Panc1 (cell line): ENCODE measurements around the gene HEATR5B. TPM values are rescaled to one million over a fixed set of nuclear protein-coding genes. Genes with fewer than 3 reads are reported as not detected.

ENCODE experiments used
- ATAC-seq: fragments of 200-7000 bp; cut with Tn5 transposase; 2 replicates; pipeline ENCODE4 v1.9.1; 2020; ENCODE audit warnings: mild to moderate bottlenecking, moderate library complexity
- Bru-seq: library from RNA; stranded (reverse); fragments of 400-500 nt; gene quantifications from one replicate; lab custom pipeline; 2021; lab: Mats Ljungman, UMichigan
- BruChase-seq, 2 experiments: library from RNA; stranded (reverse); fragments of 400-500 nt; gene quantifications; one replicate each; lab custom pipeline; 2021; lab: Mats Ljungman, UMichigan
- BruUV-seq: library from RNA; stranded (reverse); fragments of 400-500 nt; replicated peaks from 2 replicates; lab custom pipeline; 2021; lab: Mats Ljungman, UMichigan
- CTCF ChIA-PET: fragments of 300-600 bp; sonication (Branson Sonifier 250); formaldehyde crosslinking; loops from one replicate; lab custom pipeline; 2022; ENCODE audit warnings: antibody characterized with exemption; lab: Charles Lee
- POLR2A ChIA-PET: fragments of 300-600 bp; sonication (Branson Sonifier 250); formaldehyde crosslinking; loops from one replicate; lab custom pipeline; 2022; ENCODE audit warnings: antibody characterized with exemption; lab: Charles Lee
- DNase-seq: peaks from one replicate; pipeline ENCODE4 v3.0.0-alpha.2; 2010; ENCODE audit warnings: low read depth, low spot score
- H3K27ac ChIP-seq: 2 replicates; pipeline ENCODE4 v1.5.1; 2011; ENCODE audit warnings: mild to moderate bottlenecking, low read length, inconsistent platforms
- H3K27me3 ChIP-seq: fragments of 200-500 bp; sonication (Bioruptor generic); 2 replicates; pipeline ENCODE4 v1.6.0; 2014; ENCODE audit warnings: low read length, inconsistent platforms; ENCODE audit not compliant: control insufficient read depth, insufficient read depth
- H3K36me3 ChIP-seq: fragments of 200-500 bp; sonication (Bioruptor generic); 2 replicates; pipeline ENCODE4 v1.5.1; 2014; ENCODE audit warnings: inconsistent platforms, mild to moderate bottlenecking, low read length, moderate library complexity; ENCODE audit not compliant: control insufficient read depth, insufficient read depth
- H3K4me1 ChIP-seq: 2 replicates; pipeline ENCODE4 v1.5.1; 2011; ENCODE audit warnings: inconsistent platforms, mild to moderate bottlenecking, low read length, moderate library complexity; ENCODE audit not compliant: control insufficient read depth, insufficient read depth
- H3K4me3 ChIP-seq, 2 experiments: 2 replicates each; pipeline ENCODE4 v1.5.1; 2011 to 2012; ENCODE audit warnings: low read depth in 2 of 2, low read length in 2 of 2, mild to moderate bottlenecking in 2 of 2, inconsistent platforms in 1 of 2, moderate library complexity in 1 of 2
- H3K9me3 ChIP-seq: fragments of 200-500 bp; sonication (Bioruptor generic); 2 replicates; pipeline ENCODE4 v1.5.1; 2014; ENCODE audit warnings: low read depth, mild to moderate bottlenecking, inconsistent platforms, low read length, moderate library complexity; ENCODE audit not compliant: control insufficient read depth, insufficient read depth
- CTCF ChIP-seq: fragments of 450-650 bp; IDR thresholded peaks from 2 replicates; pipeline ENCODE4 v1.5.1; 2017; ENCODE audit warnings: mild to moderate bottlenecking
- POLR2AphosphoS5 ChIP-seq: IDR thresholded peaks from 2 replicates; pipeline ENCODE4 v1.6.1; 2012; ENCODE audit warnings: mild to moderate bottlenecking, low read depth, low read length, moderate library complexity
- REST ChIP-seq, 2 experiments: IDR thresholded peaks; 2 replicates each; pipeline ENCODE4 v1.6.1; 2011 to 2012; ENCODE audit warnings: low read depth in 2 of 2, control low read depth in 1 of 2, low read length in 1 of 2, mild to moderate bottlenecking in 1 of 2, moderate library complexity in 1 of 2; ENCODE audit not compliant: insufficient read depth in 1 of 2
- SIN3A ChIP-seq: IDR thresholded peaks from 2 replicates; pipeline ENCODE4 v1.6.1; 2012; ENCODE audit warnings: low read depth, mild to moderate bottlenecking, low read length, moderate library complexity, borderline replicate concordance; ENCODE audit not compliant: insufficient read depth
- TCF7L2 ChIP-seq: IDR thresholded peaks from 2 replicates; pipeline ENCODE4 v1.6.1; 2011; ENCODE audit warnings: mild to moderate bottlenecking, low read depth, low read length, inconsistent platforms
- in situ Hi-C: cut with HindIII; loops from 2 replicates; pipeline ENCODE4 v1.10.0; 2016; ENCODE audit warnings: low sequenced_read_pairs, low pct_unique_long_range_greater_than_20kb
- intact Hi-C: fragments of 100-400 bp; cut with micrococcal nuclease; formaldehyde crosslinking; loops from one replicate; pipeline ENCODE4 v1.10.0; 2022; ENCODE audit not compliant: unreplicated experiment
- long read RNA-seq: library from polyadenylated mRNA; unstranded; transcript quantifications from one replicate; pipeline ENCODE4 v2.0.0, GENCODE V29; 2021; ENCODE audit not compliant: unreplicated experiment
- polyA plus RNA-seq: library from polyadenylated mRNA; unstranded; fragments of >200 nt; gene quantifications from one replicate; pipeline ENCODE4 v1.2.1, GENCODE V29; 2012; ENCODE audit warnings: missing spikeins; ENCODE audit not compliant: insufficient read length
- total RNA-seq: library from RNA; stranded (reverse); gene quantifications from one replicate; pipeline ENCODE4 v1.2.1, GENCODE V29; 2021; ENCODE audit not compliant: unreplicated experiment

HEATR5B gene
- total RNA-seq: 13.6 TPM
- polyA plus RNA-seq: 6.3 TPM
- percentile 69 among the genes with signal in this experiment for Bru-seq, nascent RNA
- percentile 68 among the genes with signal in this experiment for BruChase-seq, experiment 1, labeled RNA remaining after a 2-hour chase
- percentile 69 among the genes with signal in this experiment for BruChase-seq, experiment 2, labeled RNA remaining after a 6-hour chase
- long read RNA-seq, full-length matches to known transcripts: 2 of 27 reads
- long read RNA-seq, partial matches to known transcripts: 13 of 27 reads
- long read RNA-seq, other reads (novel, unspliced or antisense): 12 of 27 reads

DNA sequence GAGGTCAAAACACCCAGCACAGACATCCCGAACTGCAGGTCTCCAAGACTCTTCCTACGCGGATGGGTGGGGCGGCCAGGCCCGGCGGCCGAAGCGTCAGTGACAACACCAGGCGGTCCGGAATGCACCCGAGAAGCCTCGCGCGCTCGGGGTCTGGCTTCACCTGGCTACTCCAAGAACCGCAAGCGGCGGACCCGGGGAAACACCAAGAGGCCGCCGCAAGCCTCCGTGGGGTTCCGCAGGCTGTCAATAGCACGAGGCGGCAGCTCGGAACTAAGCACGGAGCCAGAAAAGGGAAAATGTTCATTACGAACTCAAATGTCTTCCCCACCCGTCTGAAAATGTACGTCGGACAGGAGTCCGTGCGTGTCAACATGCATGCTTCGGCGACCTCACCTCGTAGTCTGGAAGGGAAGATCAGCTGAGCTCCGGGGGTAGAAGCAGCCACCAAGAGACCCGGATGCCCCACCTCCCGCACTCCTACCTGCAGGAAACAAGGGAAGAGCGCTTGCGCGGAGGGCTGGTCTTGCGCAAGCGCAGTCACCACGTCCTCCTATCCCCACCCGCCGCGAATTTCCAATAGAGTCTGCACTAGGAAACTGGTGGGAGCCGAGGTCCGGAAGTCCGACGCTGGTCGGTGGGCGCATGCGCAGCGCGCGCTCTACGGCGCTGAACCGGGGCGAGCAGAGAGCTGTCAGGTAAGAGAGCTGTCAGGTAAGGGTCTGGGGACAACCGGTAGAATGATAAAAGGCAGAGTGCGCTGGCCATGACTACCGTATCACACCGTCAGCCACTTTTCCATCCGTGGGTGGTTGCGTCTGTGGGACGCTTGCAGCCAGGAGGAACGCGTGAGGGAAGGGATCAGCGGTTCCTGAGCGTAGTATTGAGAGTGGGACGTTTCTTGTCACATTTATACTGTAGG, at the start of gene HEATR5B, which contains the start of gene GPATCH11:
Gene HEATR5B (minus strand): TSS at position 500 of the 922 bp plus-strand sequence. CDS start 958 bp downstream, outside the sequence.
Gene GPATCH11 (plus strand): TSS at position 646 of the 922 bp plus-strand sequence. CDS start 3,864 bp downstream, outside the sequence.
- Histone ChIP-seq H3K9me3 (no peaks in the 10 kb centered on the region), H3K36me3 (no peaks in the 10 kb centered on the region; the same call in none of the 2 replicates), H3K27ac (peak within 1 kb of the TSS; percentile 82), H3K4me3 (peak within 1 kb of the TSS; percentile 96 to 98), H3K27me3 (no peaks in the 10 kb centered on the region), H3K4me1 (peaks cover 18% of the 10 kb centered on the region)
- CTCF ChIA-PET: no interaction called here
- intact Hi-C loops: no loop called here
- TF ChIP-seq SIN3A: peak; percentile 69
- peak; percentile 73 for TF ChIP-seq POLR2AphosphoS5
- no peak for TF ChIP-seq REST (IDR thresholded peaks at IDR 0.05; ENCODE audit: insufficient read depth in 1 of 2, low read depth in 2 of 2, low read length in 1 of 2)
- no peak for TF ChIP-seq TCF7L2
- no peak for TF ChIP-seq CTCF
- in situ Hi-C loops: no loop called here
- DNase-seq: peak; percentile 97
- no TSS peak for BruUV-seq
- ATAC-seq: peak; percentile 98
- POLR2A ChIA-PET: interaction anchor here (0.5 to 0.8 kb wide), 2 partner anchors 181 to 360 kb away, joined by 3 to 8 read pairs; no protein-coding TSS in a partner anchor

GRCh38 chr2:37132914-37133313, 48.7 kb upstream of the HEATR5B start:
- intact Hi-C loops: no loop called here
- TF ChIP-seq SIN3A (no peak), POLR2AphosphoS5 (no peak), CTCF (no peak), REST (IDR thresholded peaks at IDR 0.05; ENCODE audit: insufficient read depth in 1 of 2, low read depth in 2 of 2, low read length in 1 of 2) (no peak), TCF7L2 (no peak)
- Histone ChIP-seq H3K27me3 (no peaks in the 10 kb centered on the region), H3K4me1 (no peaks in the 10 kb centered on the region), H3K36me3 (peaks cover 16% of the 10 kb centered on the region), H3K9me3 (no peaks in the 10 kb centered on the region), H3K27ac (no peak overlapping the region), H3K4me3 (no peak overlapping the region)
- ATAC-seq (no peak), DNase-seq (no peak)
- BruUV-seq: no TSS peak
- POLR2A ChIA-PET: no interaction called here
- in situ Hi-C loops: no loop called here
- CTCF ChIA-PET: no interaction called here
